ENCODE results near the gene PPDPF. TPM values are rescaled to one million over a fixed set of nuclear protein-coding genes. Genes with fewer than 3 reads are reported as not detected.

Gene PPDPF
- polyA plus RNA-seq, 2 of the 4 experiments (the other 2 are of a cell fraction): 7.7 to 217 TPM

DNA sequence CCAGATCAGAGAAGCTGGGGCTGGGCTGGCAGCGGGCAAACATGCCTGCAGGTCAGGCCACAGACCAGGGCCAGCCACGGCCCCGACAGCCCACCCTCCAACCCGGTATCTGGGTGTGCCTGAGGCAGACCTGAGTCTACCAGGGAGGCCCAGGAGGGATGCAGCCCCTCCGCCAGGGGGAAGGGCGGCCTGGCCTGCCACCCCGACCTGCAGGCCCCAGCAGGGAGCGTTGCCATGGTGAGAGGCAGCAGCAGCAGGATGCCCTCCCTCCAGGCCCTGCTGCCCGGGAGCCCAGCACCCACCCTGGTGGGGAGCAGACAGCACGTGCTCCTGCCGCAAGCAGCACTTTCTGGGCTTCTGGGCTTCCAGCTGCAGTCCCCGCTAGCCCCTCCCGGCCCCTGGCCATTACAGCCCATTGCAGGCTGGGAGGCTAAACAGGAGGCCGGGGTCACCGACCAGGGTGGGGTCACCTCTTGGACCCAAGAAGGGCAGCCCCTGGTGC, 17.8 kb upstream of the PPDPF start:
- Histone ChIP-seq H3K4me2 (no peak overlapping the region), H3K9me3 (peaks cover 17% of the 10 kb centered on the region), H3K4me1 (peaks cover 11% of the 10 kb centered on the region), H3K4me3 (no peak overlapping the region), H3K27ac (no peak overlapping the region)
- ATAC-seq: no peak
- ChIA-PET POLR2A (interaction anchor here (1.4 kb wide), 1 partner anchor 18 kb away, joined by 7 read pairs; the partner anchor contains the start of gene PPDPF), CTCF (interaction anchor here (1.0 to 1.3 kb wide), 2 partner anchors 9 to 17 kb away, joined by 3 to 5 read pairs; partner anchors contain the start of gene PPDPF)
- no peak for FAIRE-seq
- TF ChIP-seq HES2 (IDR thresholded peaks at IDR 0.05) (no peak), ZNF302 (CRISPR knock-in tag; IDR thresholded peaks at IDR 0.05) (no peak), EHMT2 (IDR thresholded peaks at IDR 0.05; ENCODE audit: low read depth) (no peak), POLR2AphosphoS2 (conservative IDR thresholded peaks at IDR 0.05; ENCODE audit: low read length) (no peak), FOSB (CRISPR knock-in tag; IDR thresholded peaks at IDR 0.05) (no peak), KDM1A (IDR thresholded peaks at IDR 0.05; ENCODE audit: low read depth) (no peak)
- TF ChIP-seq, protein P1, sequence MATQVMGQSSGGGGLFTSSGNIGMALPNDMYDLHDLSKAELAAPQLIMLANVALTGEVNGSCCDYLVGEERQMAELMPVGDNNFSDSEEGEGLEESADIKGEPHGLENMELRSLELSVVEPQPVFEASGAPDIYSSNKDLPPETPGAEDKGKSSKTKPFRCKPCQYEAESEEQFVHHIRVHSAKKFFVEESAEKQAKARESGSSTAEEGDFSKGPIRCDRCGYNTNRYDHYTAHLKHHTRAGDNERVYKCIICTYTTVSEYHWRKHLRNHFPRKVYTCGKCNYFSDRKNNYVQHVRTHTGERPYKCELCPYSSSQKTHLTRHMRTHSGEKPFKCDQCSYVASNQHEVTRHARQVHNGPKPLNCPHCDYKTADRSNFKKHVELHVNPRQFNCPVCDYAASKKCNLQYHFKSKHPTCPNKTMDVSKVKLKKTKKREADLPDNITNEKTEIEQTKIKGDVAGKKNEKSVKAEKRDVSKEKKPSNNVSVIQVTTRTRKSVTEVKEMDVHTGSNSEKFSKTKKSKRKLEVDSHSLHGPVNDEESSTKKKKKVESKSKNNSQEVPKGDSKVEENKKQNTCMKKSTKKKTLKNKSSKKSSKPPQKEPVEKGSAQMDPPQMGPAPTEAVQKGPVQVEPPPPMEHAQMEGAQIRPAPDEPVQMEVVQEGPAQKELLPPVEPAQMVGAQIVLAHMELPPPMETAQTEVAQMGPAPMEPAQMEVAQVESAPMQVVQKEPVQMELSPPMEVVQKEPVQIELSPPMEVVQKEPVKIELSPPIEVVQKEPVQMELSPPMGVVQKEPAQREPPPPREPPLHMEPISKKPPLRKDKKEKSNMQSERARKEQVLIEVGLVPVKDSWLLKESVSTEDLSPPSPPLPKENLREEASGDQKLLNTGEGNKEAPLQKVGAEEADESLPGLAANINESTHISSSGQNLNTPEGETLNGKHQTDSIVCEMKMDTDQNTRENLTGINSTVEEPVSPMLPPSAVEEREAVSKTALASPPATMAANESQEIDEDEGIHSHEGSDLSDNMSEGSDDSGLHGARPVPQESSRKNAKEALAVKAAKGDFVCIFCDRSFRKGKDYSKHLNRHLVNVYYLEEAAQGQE (IDR thresholded peaks at IDR 0.05): no peak
- no peak for DNase-seq (ENCODE audit: low read depth in 1 of 2, low spot score in 1 of 2)
- 92% methylated on average over 7 of the region's 15 CpGs for WGBS (ENCODE audit: missing lambda C conversion rate)

GRCh38 chr20:63503524-63503923, 17.0 kb upstream of the PPDPF start:
- 39% methylated on average over 7 of the region's 7 CpGs for WGBS (ENCODE audit: missing lambda C conversion rate)
- TF ChIP-seq FOXS1 (CRISPR knock-in tag; IDR thresholded peaks at IDR 0.05) (no peak), NR3C1 (IDR thresholded peaks at IDR 0.05) (no peak), CHD2 (IDR thresholded peaks at IDR 0.05; ENCODE audit: low read length, partially characterized antibody) (no peak), MYC (IDR thresholded peaks at IDR 0.05; ENCODE audit: borderline replicate concordance, low read length) (no peak), RFX5 (IDR thresholded peaks at IDR 0.05) (no peak), POLR2AphosphoS2 (conservative IDR thresholded peaks at IDR 0.05; ENCODE audit: low read length) (no peak), MAFK (IDR thresholded peaks at IDR 0.05; ENCODE audit: partially characterized antibody) (no peak), CBX8 (IDR thresholded peaks at IDR 0.05) (no peak), EP300 (IDR thresholded peaks at IDR 0.05) (no peak), ZC3H11A (IDR thresholded peaks at IDR 0.05) (no peak), TFCP2L1 (CRISPR knock-in tag; IDR thresholded peaks at IDR 0.05) (no peak)
- TF ChIP-seq, protein P2, sequence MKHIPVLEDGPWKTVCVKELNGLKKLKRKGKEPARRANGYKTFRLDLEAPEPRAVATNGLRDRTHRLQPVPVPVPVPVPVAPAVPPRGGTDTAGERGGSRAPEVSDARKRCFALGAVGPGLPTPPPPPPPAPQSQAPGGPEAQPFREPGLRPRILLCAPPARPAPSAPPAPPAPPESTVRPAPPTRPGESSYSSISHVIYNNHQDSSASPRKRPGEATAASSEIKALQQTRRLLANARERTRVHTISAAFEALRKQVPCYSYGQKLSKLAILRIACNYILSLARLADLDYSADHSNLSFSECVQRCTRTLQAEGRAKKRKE (CRISPR knock-in tag; IDR thresholded peaks at IDR 0.05; ENCODE audit: low read depth): no peak
- CTCF ChIA-PET: interaction anchor here (1.0 kb wide), 1 partner anchor 10 kb away, joined by 3 read pairs; no protein-coding TSS in a partner anchor
- POLR2A ChIA-PET: interaction anchor here (1.4 kb wide), 1 partner anchor 17 kb away, joined by 7 read pairs; the partner anchor contains the start of gene PPDPF
- Histone ChIP-seq H3K9me3 (peaks cover 17% of the 10 kb centered on the region), H3K4me3 (no peak overlapping the region), H3K4me2 (no peak overlapping the region), H3K27ac (no peak overlapping the region), H3K4me1 (peaks cover 5% of the 10 kb centered on the region; the same call in 1 of the 3 replicates)
- no peak for DNase-seq (ENCODE audit: low read depth in 1 of 2, low spot score in 1 of 2)
- no peak for FAIRE-seq
- no peak for ATAC-seq

DNA sequence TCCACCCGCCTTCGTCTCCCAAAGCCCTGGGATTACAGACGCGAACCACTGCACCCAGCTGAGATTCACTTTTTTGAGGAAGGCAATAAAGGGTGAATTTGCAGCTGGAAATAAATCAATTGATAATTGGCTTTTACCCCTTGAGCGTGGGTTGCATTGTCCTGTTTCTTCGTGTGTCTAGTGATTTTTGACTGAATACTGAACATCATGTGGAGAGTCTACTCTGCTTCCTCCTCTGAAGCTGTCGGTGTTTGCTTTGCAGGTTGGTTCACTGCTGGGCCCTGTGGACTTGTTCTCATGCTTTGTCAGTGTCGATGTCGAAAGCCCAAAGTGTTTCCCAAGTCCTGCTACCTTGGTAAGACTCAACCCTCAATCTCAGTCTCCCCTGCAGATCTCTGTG, 15.9 kb upstream of the PPDPF start:
- peaks cover under 1% of the 10 kb centered on the region; the same call in 1 of the 3 replicates for H3K4me1 ChIP-seq
- TF ChIP-seq SREBF2 (IDR thresholded peaks at IDR 0.05): no peak
- no peak for TF ChIP-seq HOXA7 (CRISPR knock-in tag; IDR thresholded peaks at IDR 0.05)
- TF ChIP-seq EP300 (IDR thresholded peaks at IDR 0.05): no peak
- no peak for TF ChIP-seq CTCF (IDR thresholded peaks at IDR 0.05)
- no peak for TF ChIP-seq CHD4 (IDR thresholded peaks at IDR 0.05; ENCODE audit: borderline replicate concordance)
- no peak for TF ChIP-seq PHF8 (IDR thresholded peaks at IDR 0.05; ENCODE audit: borderline replicate concordance, low read depth)
- TF ChIP-seq NPAS2 (CRISPR knock-in tag; IDR thresholded peaks at IDR 0.05; ENCODE audit: borderline replicate concordance): no peak
- TF ChIP-seq E2F6 (IDR thresholded peaks at IDR 0.05; ENCODE audit: borderline replicate concordance, low read depth): no peak
- no peak for TF ChIP-seq ZC3H11A (IDR thresholded peaks at IDR 0.05)
- TF ChIP-seq HOXB5 (CRISPR knock-in tag; IDR thresholded peaks at IDR 0.05): no peak
- no peak for TF ChIP-seq FOSB (CRISPR knock-in tag; IDR thresholded peaks at IDR 0.05)
- no peak for TF ChIP-seq MYC (IDR thresholded peaks at IDR 0.05; ENCODE audit: borderline replicate concordance, low read length)
- TF ChIP-seq RAD21 (conservative IDR thresholded peaks at IDR 0.05 in 1 of 2, IDR thresholded peaks at IDR 0.05 in 1 of 2): no peak

More for the DNA sequence above, 15.9 kb upstream of the PPDPF start:
- POLR2A ChIA-PET: interaction anchor here (1.6 kb wide), 1 partner anchor 16 kb away, joined by 8 read pairs; the partner anchor contains the start of gene PPDPF
- Histone ChIP-seq H3K4me2 (no peak overlapping the region), H3K4me3 (no peak overlapping the region), H3K27ac (no peak overlapping the region), H3K9me3 (peaks cover 17% of the 10 kb centered on the region)
- DNase-seq (ENCODE audit: low read depth in 1 of 2, low spot score in 1 of 2) (no peak), ATAC-seq (no peak), FAIRE-seq (no peak)
- WGBS (ENCODE audit: missing lambda C conversion rate): 63% methylated on average over 9 of the region's 9 CpGs
- CTCF ChIA-PET: interaction anchor here (1.3 to 3.2 kb wide), 2 partner anchors 8 to 33 kb away, joined by 4 to 20 read pairs; partner anchors contain the start of gene PTK6

Measured in A549 (cell line).